Smooth muscle cell (in vitro differentiated cells): Measurements from ENCODE around the gene TBC1D8. TPM values are rescaled to one million over a fixed set of nuclear protein-coding genes. Genes with fewer than 3 reads are reported as not detected.

Experiments used
- DNase-seq: peaks from one replicate; lab custom pipeline; 2025; ENCODE audit not compliant: unreplicated experiment; lab: John Stamatoyannopoulos, UW
- H2AFZ ChIP-seq: fragments of 200-600 bp; sonication (generic); 2 replicates; pipeline ENCODE4 v1.6.0; 2016; ENCODE audit warnings: antibody characterized with exemption, low read depth, mild to moderate bottlenecking
- H3F3A ChIP-seq: fragments of 200-600 bp; sonication (generic); 2 replicates; pipeline ENCODE4 v1.6.0; 2017; ENCODE audit warnings: antibody characterized with exemption, low read depth
- H3K27ac ChIP-seq: fragments of 200-600 bp; sonication (generic); 2 replicates; pipeline ENCODE4 v1.5.1; 2016; ENCODE audit warnings: low read depth, mild to moderate bottlenecking
- H3K27me3 ChIP-seq: fragments of 200-600 bp; sonication (generic); 2 replicates; pipeline ENCODE4 v1.6.1; 2016; ENCODE audit warnings: low read depth, mild to moderate bottlenecking
- H3K36me3 ChIP-seq: fragments of 200-600 bp; sonication (generic); 2 replicates; pipeline ENCODE4 v1.5.1; 2016; ENCODE audit warnings: low read depth
- H3K4me1 ChIP-seq: fragments of 200-600 bp; sonication (generic); 2 replicates; pipeline ENCODE4 v1.5.1; 2016; ENCODE audit warnings: low read depth
- H3K4me2 ChIP-seq: fragments of 200-600 bp; sonication (generic); 2 replicates; pipeline ENCODE4 v1.6.0; 2016; ENCODE audit warnings: mild to moderate bottlenecking
- H3K4me3 ChIP-seq: fragments of 200-600 bp; sonication (generic); 2 replicates; pipeline ENCODE4 v1.5.1; 2016; ENCODE audit warnings: mild to moderate bottlenecking
- H3K79me2 ChIP-seq: fragments of 200-600 bp; sonication (generic); 2 replicates; pipeline ENCODE4 v1.6.0; 2016; ENCODE audit warnings: low read depth, mild to moderate bottlenecking
- H3K9ac ChIP-seq: fragments of 200-600 bp; sonication (generic); 2 replicates; pipeline ENCODE4 v1.6.0; 2016; ENCODE audit warnings: low read depth
- H3K9me3 ChIP-seq: fragments of 200-600 bp; sonication (generic); replicated peaks from 2 replicates; pipeline ENCODE4 v1.5.1; 2016; ENCODE audit warnings: low read depth
- H4K20me1 ChIP-seq: fragments of 200-600 bp; sonication (generic); 2 replicates; pipeline ENCODE4 v1.6.0; 2016; ENCODE audit warnings: low read depth
- CTCF ChIP-seq: fragments of 200-600 bp; sonication (generic); IDR thresholded peaks from 2 replicates; pipeline ENCODE4 v1.5.1; 2017; ENCODE audit warnings: borderline replicate concordance, mild to moderate bottlenecking, antibody characterized with exemption; ENCODE audit not compliant: insufficient read depth, poor library complexity, severe bottlenecking
- whole genome bisulfite sequencing: methylation state at CpG from one replicate; pipeline ENCODE4 v1.1.7; 2016; ENCODE audit warnings: low lambda C conversion rate; 5-methylcytosine and 5-hydroxymethylcytosine counted together
- polyA plus RNA-seq: library from polyadenylated mRNA; unstranded; fragments of >200 nt; fragmentation: Nextera tagmentation; extraction: Ambion mirVana; gene quantifications from 2 replicates; pipeline ENCODE4 v1.2.1, GENCODE V29; 2016
- total RNA-seq: library from RNA; depleted of rRNA; stranded (reverse); fragments of >200 nt; gene quantifications from 2 replicates; pipeline ENCODE4 v1.2.3, GENCODE V29; 2014

TBC1D8 gene
- total and polyA plus RNA-seq, 2 experiments from 2014 or later: 0.89 to 15.1 TPM

DNA sequence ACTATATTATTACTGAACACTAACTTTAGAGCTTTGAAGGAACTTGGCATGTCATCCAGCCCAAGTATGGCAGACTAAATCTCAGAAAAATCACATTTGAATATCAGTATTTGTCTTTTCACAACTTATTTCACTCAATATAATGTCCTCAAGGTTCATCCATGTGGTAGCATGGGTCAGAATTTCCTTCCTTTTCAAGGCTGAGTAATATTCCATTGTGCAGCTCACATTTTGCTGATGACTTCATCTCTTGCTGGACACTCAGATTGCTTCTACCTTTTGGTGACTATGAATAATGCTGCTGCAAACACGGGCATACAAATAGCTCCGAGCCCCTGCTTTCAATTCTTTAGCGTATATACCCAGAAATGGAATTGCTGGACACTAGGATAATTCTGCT is 102.4 kb downstream of the TBC1D8 start:
- Histone ChIP-seq H3K9me3 (no peaks in the 10 kb centered on the region), H3F3A (no peaks in the 10 kb centered on the region)

DNA sequence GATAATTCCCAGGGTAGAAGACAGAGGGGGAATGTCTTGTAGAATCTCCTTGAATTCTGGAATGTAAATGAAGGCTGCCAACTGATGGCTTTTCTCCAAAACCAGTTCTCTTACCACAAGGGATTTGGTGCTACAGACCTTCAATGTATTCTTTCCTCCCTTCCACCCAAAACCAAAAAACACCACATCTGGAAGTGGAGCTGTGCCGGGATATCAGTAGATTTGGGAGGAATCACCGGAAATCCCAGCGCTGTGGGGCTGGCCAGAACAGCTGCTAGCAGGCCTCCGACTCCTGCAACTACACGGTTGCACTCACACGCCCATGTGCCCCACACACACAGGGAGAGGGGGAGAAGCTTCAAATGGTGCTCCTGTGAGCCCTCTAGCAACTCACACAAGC is 103.4 kb downstream of the TBC1D8 start:
- WGBS: 93% methylated on average over 6 of the region's 6 CpGs

More for the DNA sequence above, 102.4 kb downstream of the TBC1D8 start:
- no peak overlapping the region for H3K4me2 ChIP-seq
- no peaks in the 10 kb centered on the region for H3K4me1 ChIP-seq
- no peak overlapping the region for H2AFZ ChIP-seq
- H4K20me1 ChIP-seq: no peaks in the 10 kb centered on the region
- TF ChIP-seq CTCF: no peak
- H3K79me2 ChIP-seq: no peaks in the 10 kb centered on the region
- H3K4me3 ChIP-seq: no peak overlapping the region
- H3K9ac ChIP-seq: no peak overlapping the region
- H3K27me3 ChIP-seq: no peaks in the 10 kb centered on the region
- DNase-seq: no peak
- WGBS: 79% methylated on average over 3 of the region's 3 CpGs
- no peaks in the 10 kb centered on the region for H3K36me3 ChIP-seq
- H3K27ac ChIP-seq: no peak overlapping the region

DNA sequence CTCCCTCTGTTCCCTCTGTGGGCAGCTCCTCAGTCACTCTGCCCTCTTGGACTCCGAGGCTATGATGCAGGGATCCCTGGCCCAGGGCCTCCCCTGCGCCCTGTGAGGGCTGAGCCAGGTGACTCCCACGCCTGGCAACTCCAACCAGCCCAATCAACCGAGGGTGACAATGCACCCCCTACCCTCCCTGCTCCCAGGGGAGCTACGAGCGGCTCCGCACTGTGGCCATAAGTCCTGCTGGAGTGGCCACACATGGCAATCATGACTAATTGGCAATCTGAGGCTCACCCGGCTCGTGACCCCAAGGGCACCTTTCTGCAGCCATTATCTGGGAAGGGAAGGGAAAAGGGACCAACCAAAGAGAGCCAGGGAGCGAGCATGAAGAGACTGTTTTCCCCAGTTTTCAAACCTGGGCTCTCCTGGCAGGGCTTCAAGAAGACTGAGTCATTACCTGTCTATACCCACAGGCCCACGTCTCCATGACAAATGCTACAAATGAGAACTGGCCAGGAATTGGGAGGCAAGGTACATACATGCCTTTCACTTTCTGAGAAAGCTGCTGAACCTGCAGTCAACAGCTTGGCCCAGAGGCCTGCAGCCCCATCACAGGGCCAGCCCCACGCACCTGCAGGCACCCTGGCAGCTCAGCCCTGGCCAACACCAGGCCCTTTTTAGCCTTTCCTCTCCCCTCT is 104.0 kb downstream of the TBC1D8 start:
- Histone ChIP-seq H3K4me3 (no peak overlapping the region), H2AFZ (no peak overlapping the region), H3K27me3 (no peaks in the 10 kb centered on the region), H3K79me2 (no peaks in the 10 kb centered on the region), H3F3A (no peaks in the 10 kb centered on the region), H3K9me3 (no peaks in the 10 kb centered on the region), H3K27ac (no peak overlapping the region), H4K20me1 (no peaks in the 10 kb centered on the region), H3K9ac (no peak overlapping the region), H3K4me1 (no peaks in the 10 kb centered on the region), H3K4me2 (no peak overlapping the region), H3K36me3 (no peaks in the 10 kb centered on the region)
- 89% methylated on average over 12 of the region's 12 CpGs for WGBS
- TF ChIP-seq CTCF: no peak
- no peak for DNase-seq

More for the DNA sequence above, 103.4 kb downstream of the TBC1D8 start:
- Histone ChIP-seq H3K36me3 (no peaks in the 10 kb centered on the region), H3K4me2 (no peak overlapping the region), H2AFZ (no peak overlapping the region), H3K27ac (no peak overlapping the region), H3K79me2 (no peaks in the 10 kb centered on the region), H4K20me1 (no peaks in the 10 kb centered on the region), H3K27me3 (no peaks in the 10 kb centered on the region), H3K4me1 (no peaks in the 10 kb centered on the region), H3K9me3 (no peaks in the 10 kb centered on the region), H3K4me3 (no peak overlapping the region), H3F3A (no peaks in the 10 kb centered on the region), H3K9ac (no peak overlapping the region)
- no peak for TF ChIP-seq CTCF
- DNase-seq: no peak

GRCh38 chr2:101045330-101045729 is 105.9 kb downstream of the TBC1D8 start:
- no peak overlapping the region for H2AFZ ChIP-seq
- no peak overlapping the region for H3K4me2 ChIP-seq
- H4K20me1 ChIP-seq: no peaks in the 10 kb centered on the region
- H3K4me3 ChIP-seq: no peak overlapping the region
- H3K27ac ChIP-seq: no peak overlapping the region
- H3K9me3 ChIP-seq: no peaks in the 10 kb centered on the region
- H3F3A ChIP-seq: no peaks in the 10 kb centered on the region
- WGBS: 98% methylated on average over 10 of the region's 10 CpGs
- TF ChIP-seq CTCF: no peak
- H3K27me3 ChIP-seq: no peaks in the 10 kb centered on the region
- H3K79me2 ChIP-seq: no peaks in the 10 kb centered on the region
- H3K9ac ChIP-seq: no peak overlapping the region
- no peaks in the 10 kb centered on the region for H3K4me1 ChIP-seq
- DNase-seq: no peak
- no peaks in the 10 kb centered on the region for H3K36me3 ChIP-seq
